Endothelial cell (in vitro differentiated cells): ENCODE data around the gene AP2A2. TPM values are rescaled to one million over a fixed set of nuclear protein-coding genes. Genes with fewer than 3 reads are reported as not detected.
A peak's percentile ranks its signal among the peaks of the same experiment; 100 is the strongest.

Experiments
- DNase-seq: peaks from one replicate; pipeline ENCODE4 v3.0.0; 2021; ENCODE audit warnings: low spot score
- H3K27ac Mint-ChIP-seq: one replicate; pipeline ENCODE4 v1.8.0; 2021; ENCODE audit warnings: mixed read lengths, inconsistent platforms; ENCODE audit not compliant: unreplicated experiment
- H3K27me3 Mint-ChIP-seq: one replicate; pipeline ENCODE4 v1.8.0; 2021; ENCODE audit warnings: mild to moderate bottlenecking, moderate library complexity, mixed read lengths, inconsistent platforms; ENCODE audit not compliant: unreplicated experiment
- H3K36me3 Mint-ChIP-seq: one replicate; pipeline ENCODE4 v1.8.0; 2021; ENCODE audit warnings: mild to moderate bottlenecking, low read depth, mixed read lengths, inconsistent platforms; ENCODE audit not compliant: unreplicated experiment
- H3K4me1 Mint-ChIP-seq: one replicate; pipeline ENCODE4 v1.8.0; 2021; ENCODE audit warnings: mild to moderate bottlenecking, mixed read lengths, inconsistent platforms; ENCODE audit not compliant: unreplicated experiment
- H3K4me3 Mint-ChIP-seq: one replicate; pipeline ENCODE4 v1.8.0; 2021; ENCODE audit warnings: mild to moderate bottlenecking, mixed read lengths, inconsistent platforms; ENCODE audit not compliant: unreplicated experiment
- H3K9me3 Mint-ChIP-seq: one replicate; pipeline ENCODE4 v1.8.0; 2021; ENCODE audit warnings: mixed read lengths, inconsistent platforms; ENCODE audit not compliant: unreplicated experiment
- total RNA-seq: library from RNA; stranded (reverse); fragmentation: NEBNext Ultra II Directional; extraction: Animal tissue kit (Norgen Biotek cat#: 25700); gene quantifications from one replicate; pipeline ENCODE4 v1.2.1, GENCODE V29; 2021; ENCODE audit not compliant: unreplicated experiment
- TF ChIP-seq, protein P1 (sequence below): fragments of 200-600 bp; sonication (generic); IDR thresholded peaks from one replicate; pipeline ENCODE4 v1.5.0; 2021; ENCODE audit warnings: antibody characterized with exemption; ENCODE audit not compliant: unreplicated experiment

The AP2A2 gene
- total RNA-seq, 1 donor from 2014 or later, result 287 TPM

GRCh38 chr11:999009-999408 lies 73.3 kb downstream of the AP2A2 start:
- no peak for DNase-seq
- Mint-ChIP-seq H3K27ac (no peak overlapping the region), H3K4me1 (peaks cover 13% of the 10 kb centered on the region), H3K4me3 (no peak overlapping the region), H3K27me3 (peaks cover 26% of the 10 kb centered on the region), H3K9me3 (no peaks in the 10 kb centered on the region), H3K36me3 (peaks cover 46% of the 10 kb centered on the region)
- TF ChIP-seq, protein P1, sequence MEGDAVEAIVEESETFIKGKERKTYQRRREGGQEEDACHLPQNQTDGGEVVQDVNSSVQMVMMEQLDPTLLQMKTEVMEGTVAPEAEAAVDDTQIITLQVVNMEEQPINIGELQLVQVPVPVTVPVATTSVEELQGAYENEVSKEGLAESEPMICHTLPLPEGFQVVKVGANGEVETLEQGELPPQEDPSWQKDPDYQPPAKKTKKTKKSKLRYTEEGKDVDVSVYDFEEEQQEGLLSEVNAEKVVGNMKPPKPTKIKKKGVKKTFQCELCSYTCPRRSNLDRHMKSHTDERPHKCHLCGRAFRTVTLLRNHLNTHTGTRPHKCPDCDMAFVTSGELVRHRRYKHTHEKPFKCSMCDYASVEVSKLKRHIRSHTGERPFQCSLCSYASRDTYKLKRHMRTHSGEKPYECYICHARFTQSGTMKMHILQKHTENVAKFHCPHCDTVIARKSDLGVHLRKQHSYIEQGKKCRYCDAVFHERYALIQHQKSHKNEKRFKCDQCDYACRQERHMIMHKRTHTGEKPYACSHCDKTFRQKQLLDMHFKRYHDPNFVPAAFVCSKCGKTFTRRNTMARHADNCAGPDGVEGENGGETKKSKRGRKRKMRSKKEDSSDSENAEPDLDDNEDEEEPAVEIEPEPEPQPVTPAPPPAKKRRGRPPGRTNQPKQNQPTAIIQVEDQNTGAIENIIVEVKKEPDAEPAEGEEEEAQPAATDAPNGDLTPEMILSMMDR, result no peak

DNA sequence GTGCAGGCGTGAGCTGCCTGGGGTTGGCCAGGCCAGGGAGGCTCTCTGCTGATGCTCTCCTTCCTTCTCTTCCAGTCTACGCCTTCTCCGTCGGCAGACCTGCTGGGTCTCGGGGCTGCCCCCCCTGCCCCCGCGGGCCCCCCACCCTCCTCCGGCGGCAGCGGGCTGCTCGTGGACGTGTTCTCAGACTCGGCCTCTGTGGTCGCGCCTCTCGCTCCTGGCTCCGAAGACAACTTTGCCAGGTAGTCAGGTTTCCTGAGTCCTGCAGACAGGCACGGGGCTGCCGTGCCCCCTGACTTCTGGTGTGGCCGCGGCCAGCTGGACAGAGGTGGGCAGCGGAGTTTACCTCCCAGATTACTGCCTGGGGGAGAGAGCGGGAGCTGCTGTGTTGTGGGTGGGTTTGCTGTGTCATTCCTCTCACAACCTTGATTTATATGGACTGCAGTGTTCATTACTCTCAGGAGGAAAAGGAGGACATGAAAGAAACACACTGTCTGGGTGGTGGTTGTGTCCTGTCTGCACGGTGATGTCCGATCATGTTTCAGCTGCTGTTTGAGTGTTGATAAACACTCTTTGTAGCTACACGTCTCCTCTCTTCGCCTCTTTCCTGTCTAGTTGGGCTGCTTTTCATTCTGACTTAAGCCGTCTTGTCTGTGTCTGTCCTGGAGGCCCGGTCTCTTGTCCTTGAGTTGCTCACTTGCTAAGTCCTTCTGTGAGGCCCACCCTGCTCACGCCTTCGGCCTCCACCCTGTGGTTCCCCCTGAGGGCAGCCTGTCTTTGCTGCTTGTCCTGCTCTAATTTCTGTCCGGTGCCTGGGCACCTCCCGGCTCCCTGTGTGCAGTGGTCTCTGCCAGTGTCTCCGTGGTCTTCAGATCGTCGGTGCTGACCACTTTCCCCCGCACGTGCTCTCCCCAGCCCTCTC lies 74.9 kb downstream of the AP2A2 start:
- H3K4me3 Mint-ChIP-seq, result peak overlapping the region; percentile 81
- peak overlapping the region; percentile 86 for H3K27ac Mint-ChIP-seq
- peaks cover 21% of the 10 kb centered on the region for H3K27me3 Mint-ChIP-seq
- peaks cover 9% of the 10 kb centered on the region for H3K4me1 Mint-ChIP-seq
- DNase-seq, result no peak
- H3K9me3 Mint-ChIP-seq, result no peaks in the 10 kb centered on the region
- H3K36me3 Mint-ChIP-seq, result peaks cover 52% of the 10 kb centered on the region
- TF ChIP-seq, protein P1, result no peak

DNA sequence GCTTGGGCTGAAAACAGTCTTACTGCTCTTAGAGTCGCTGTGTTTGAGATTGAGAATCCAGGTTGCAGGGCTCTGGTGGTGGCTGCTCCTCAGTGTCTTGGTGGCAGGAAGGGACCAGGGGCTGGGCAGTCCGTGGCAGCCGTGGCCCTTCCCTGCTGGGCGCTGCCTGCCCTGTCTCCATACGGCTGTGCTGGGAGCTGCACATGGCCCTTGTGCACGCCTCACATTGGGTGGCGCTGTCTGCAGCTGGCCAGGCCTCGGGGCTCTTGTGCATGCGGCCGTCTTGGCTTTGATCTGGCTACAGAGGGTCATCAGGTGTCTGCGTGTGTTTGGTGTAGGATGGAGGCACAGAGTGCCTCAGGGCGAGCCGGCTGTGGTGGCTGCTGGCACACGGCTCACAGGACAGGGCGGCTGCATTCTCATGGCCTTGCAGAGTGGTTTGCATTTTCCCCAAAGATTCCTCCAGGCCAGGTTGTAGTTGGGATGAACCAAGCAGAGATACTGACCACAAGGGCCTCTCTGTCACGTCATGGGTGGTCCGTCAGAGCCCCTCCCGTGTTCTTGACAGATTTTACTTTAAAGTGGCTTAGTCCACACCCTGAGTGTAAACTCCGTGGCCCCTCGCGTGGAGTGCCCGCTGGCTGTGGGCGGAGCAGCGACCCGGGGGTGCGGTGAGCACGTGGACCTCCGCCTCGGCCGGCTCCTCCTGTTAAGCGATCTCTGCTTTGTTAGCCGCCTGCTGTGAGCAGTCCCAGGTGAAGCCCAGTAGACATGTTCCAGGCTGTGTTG lies 76.1 kb downstream of the AP2A2 start:
- H3K4me1 Mint-ChIP-seq, result peaks cover 7% of the 10 kb centered on the region
- peaks cover 55% of the 10 kb centered on the region for H3K36me3 Mint-ChIP-seq

DNA sequence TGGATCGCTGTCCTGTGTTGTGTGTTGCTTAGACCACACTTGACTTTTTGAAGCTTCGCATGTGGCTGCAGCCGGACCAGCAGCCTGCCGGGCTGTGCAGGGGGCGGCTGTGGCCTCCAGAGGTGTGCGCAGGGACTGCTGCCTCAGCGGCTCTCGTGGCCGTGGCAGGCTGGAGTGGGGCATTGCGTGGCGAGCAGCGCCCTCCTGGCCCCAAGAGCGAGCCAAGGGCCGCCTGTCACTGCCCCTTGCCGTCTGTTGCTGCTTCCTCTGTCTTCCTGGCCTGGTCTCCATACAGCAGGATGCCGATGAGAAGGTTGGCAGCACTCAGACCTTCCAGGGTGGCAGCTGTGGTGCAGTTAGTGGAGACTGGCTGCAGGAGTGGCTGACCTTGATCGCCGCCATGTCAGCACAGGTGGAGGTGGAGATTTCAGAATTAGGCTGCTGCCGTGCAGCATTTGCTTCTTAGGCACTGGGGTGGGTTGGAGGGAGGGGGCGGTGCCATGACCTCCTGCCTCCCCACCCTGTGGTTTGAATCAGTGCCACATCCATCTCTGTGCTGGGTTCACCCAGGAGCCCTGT lies 76.8 kb downstream of the AP2A2 start:
- Mint-ChIP-seq H3K27me3 (peaks cover 23% of the 10 kb centered on the region), H3K9me3 (no peaks in the 10 kb centered on the region), H3K4me1 (peaks cover 7% of the 10 kb centered on the region), H3K4me3 (peak overlapping the region; percentile 79), H3K36me3 (peaks cover 57% of the 10 kb centered on the region), H3K27ac (no peak overlapping the region)
- no peak for DNase-seq
- TF ChIP-seq, protein P1, result no peak

More for the DNA sequence above, 76.1 kb downstream of the AP2A2 start:
- no peak for DNase-seq
- H3K9me3 Mint-ChIP-seq, result no peaks in the 10 kb centered on the region
- peaks cover 24% of the 10 kb centered on the region for H3K27me3 Mint-ChIP-seq
- H3K27ac Mint-ChIP-seq, result peak overlapping the region; percentile 86
- TF ChIP-seq, protein P1, result no peak
- peak overlapping the region; percentile 81 for H3K4me3 Mint-ChIP-seq
